ENCODE data around the gene CDC26. TPM values are rescaled to one million over a fixed set of nuclear protein-coding genes. Genes with fewer than 3 reads are reported as not detected.
A peak's percentile ranks its signal among the peaks of the same experiment; 100 is the strongest.

The CDC26 gene
- total RNA-seq, 1 donor from 2014 or later: 25.3 TPM

- H3K27ac ChIP-seq: no peak overlapping the region
- H3K9me3 ChIP-seq: no peaks in the 10 kb centered on the region
- H3K4me1 ChIP-seq: peaks cover 16% of the 10 kb centered on the region
- DNase-seq (ENCODE audit: extremely low spot score in 2 of 2): no peak
- TF ChIP-seq CTCF (IDR thresholded peaks at IDR 0.05) (no peak), POLR2A (IDR thresholded peaks at IDR 0.05) (no peak), POLR2AphosphoS5 (IDR thresholded peaks at IDR 0.05; ENCODE audit: insufficient read depth in 1 of 2, low read depth in 1 of 2) (no peak)
- intact Hi-C loops (cut with DNase I): no loop called here
- H3K4me3 ChIP-seq: no peak overlapping the region
- no peaks in the 10 kb centered on the region for H3K27me3 ChIP-seq
- peaks cover 0 to 90% of the 10 kb centered on the region in 2 donors for H3K36me3 ChIP-seq
Observed at GRCh38 chr9:113281356-113281755, 6.0 kb upstream of the CDC26 start.

- Histone ChIP-seq H3K27ac (no peak overlapping the region), H3K36me3 (peaks cover 0 to 69% of the 10 kb centered on the region in 2 donors), H3K27me3 (no peaks in the 10 kb centered on the region), H3K9me3 (no peaks in the 10 kb centered on the region), H3K4me3 (no peak overlapping the region), H3K4me1 (peaks cover 31% of the 10 kb centered on the region)
- no peak for DNase-seq (ENCODE audit: extremely low spot score in 2 of 2)
- no peak for TF ChIP-seq CTCF (IDR thresholded peaks at IDR 0.05)
- no peak for TF ChIP-seq POLR2A (IDR thresholded peaks at IDR 0.05)
- no peak for TF ChIP-seq POLR2AphosphoS5 (IDR thresholded peaks at IDR 0.05; ENCODE audit: insufficient read depth in 1 of 2, low read depth in 1 of 2)
- intact Hi-C loops (cut with DNase I): no loop called here
Observed at GRCh38 chr9:113278840-113279239, 3.5 kb upstream of the CDC26 start.

GRCh38 chr9:113274474-113275156 lies 757 bp downstream of the CDC26 start:
- no peak for DNase-seq (ENCODE audit: extremely low spot score in 2 of 2)
- H3K4me3 ChIP-seq: peak overlapping the region; percentile 89 to 91
- intact Hi-C loops (cut with DNase I): no loop called here
- TF ChIP-seq POLR2AphosphoS5 (IDR thresholded peaks at IDR 0.05; ENCODE audit: insufficient read depth in 1 of 2, low read depth in 1 of 2): peak in 1 of 2 donors; percentile 50
- TF ChIP-seq POLR2A (IDR thresholded peaks at IDR 0.05): no peak
- TF ChIP-seq CTCF (IDR thresholded peaks at IDR 0.05): peak; percentile 58 to 59 (median 59)
- H3K36me3 ChIP-seq: peaks cover 0 to 62% of the 10 kb centered on the region in 2 donors
- H3K27ac ChIP-seq: peak overlapping the region; percentile 90
- peaks cover 31% of the 10 kb centered on the region for H3K4me1 ChIP-seq
- no peaks in the 10 kb centered on the region for H3K9me3 ChIP-seq
- H3K27me3 ChIP-seq: no peaks in the 10 kb centered on the region

- DNase-seq (ENCODE audit: extremely low spot score in 2 of 2): no peak
- H3K4me1 ChIP-seq: peaks cover 10% of the 10 kb centered on the region
- H3K27me3 ChIP-seq: no peaks in the 10 kb centered on the region
- intact Hi-C loops (cut with DNase I): no loop called here
- no peak overlapping the region for H3K4me3 ChIP-seq
- H3K27ac ChIP-seq: no peak overlapping the region
- no peaks in the 10 kb centered on the region for H3K9me3 ChIP-seq
- peaks cover 0 to 48% of the 10 kb centered on the region in 2 donors for H3K36me3 ChIP-seq
- TF ChIP-seq CTCF (IDR thresholded peaks at IDR 0.05) (no peak), POLR2AphosphoS5 (IDR thresholded peaks at IDR 0.05; ENCODE audit: insufficient read depth in 1 of 2, low read depth in 1 of 2) (no peak), POLR2A (IDR thresholded peaks at IDR 0.05) (no peak)
Observed at GRCh38 chr9:113269871-113270270, 5.5 kb downstream of the CDC26 start.

- Histone ChIP-seq H3K36me3 (peaks cover 0 to 48% of the 10 kb centered on the region in 2 donors), H3K9me3 (no peaks in the 10 kb centered on the region), H3K4me3 (no peak overlapping the region), H3K27me3 (no peaks in the 10 kb centered on the region), H3K4me1 (peaks cover 5% of the 10 kb centered on the region), H3K27ac (no peak overlapping the region)
- TF ChIP-seq POLR2AphosphoS5 (IDR thresholded peaks at IDR 0.05; ENCODE audit: insufficient read depth in 1 of 2, low read depth in 1 of 2) (no peak), POLR2A (IDR thresholded peaks at IDR 0.05) (no peak)
- DNase-seq (ENCODE audit: extremely low spot score in 2 of 2): no peak
- intact Hi-C loops (cut with DNase I): no loop called here
Observed at GRCh38 chr9:113269355-113269754, 6.0 kb downstream of the CDC26 start.

Data from vagina (tissue), 2 donors.